Heart right ventricle (tissue), 16 donors: ENCODE results near the gene RBMS3. TPM values are rescaled to one million over a fixed set of nuclear protein-coding genes. Genes with fewer than 3 reads are reported as not detected.

ENCODE experiments used
- ATAC-seq, 8 donors: fragments of 200-7000 bp; cut with Tn5 transposase; one replicate each; pipeline ENCODE4 v1.9.1; 2020; ENCODE audit warnings: mild to moderate bottlenecking in 8 of 8, moderate library complexity in 8 of 8, moderate number of reproducible peaks in 1 of 8
- DNase-seq, 2 donors: peaks; one replicate each; pipeline ENCODE4 v3.0.0-alpha.2; 2020
- H3K27ac ChIP-seq, 10 donors: fragments of 200-600 bp; sonication (generic) in 2 of 10; one replicate each; pipeline versions ENCODE4 v1.5.0 to v1.8.0; 2020 to 2022; ENCODE audit warnings: mild to moderate bottlenecking in 3 of 10
- H3K27me3 ChIP-seq, 7 donors: fragments of 200-600 bp; one replicate each; pipeline ENCODE4 v1.8.0; 2021 to 2022; ENCODE audit warnings: mild to moderate bottlenecking in 2 of 7
- H3K36me3 ChIP-seq, 9 donors: fragments of 200-600 bp; sonication (generic) in 1 of 9; one replicate each; pipeline versions ENCODE4 v1.5.0 to v1.8.0; 2020 to 2022; ENCODE audit warnings: mild to moderate bottlenecking in 2 of 9
- H3K4me1 ChIP-seq, 9 donors: fragments of 200-600 bp; sonication (generic) in 1 of 9; one replicate each; pipeline versions ENCODE4 v1.5.0 to v1.8.0; 2020 to 2022; ENCODE audit warnings: mild to moderate bottlenecking in 4 of 9
- H3K4me3 ChIP-seq, 10 donors: fragments of 200-600 bp; sonication (generic) in 2 of 10; one replicate each; pipeline versions ENCODE4 v1.5.0 to v1.8.0; 2020 to 2022; ENCODE audit warnings: mild to moderate bottlenecking in 7 of 10, moderate library complexity in 2 of 10
- H3K9me3 ChIP-seq, 11 donors: fragments of 200-600 bp in 10 of 11; sonication (generic) in 2 of 11; one replicate each; pipeline versions ENCODE4 v1.5.0 to v1.8.0; 2013 to 2022; ENCODE audit warnings: mild to moderate bottlenecking in 2 of 11, control low read depth in 1 of 11, moderate library complexity in 1 of 11
- CTCF ChIP-seq, 9 donors: fragments of 200-600 bp; sonication (generic) in 2 of 9; IDR thresholded peaks; one replicate each; pipeline versions ENCODE4 v1.5.0 to v1.8.0; 2021 to 2022; ENCODE audit warnings: antibody characterized with exemption in 9 of 9, mild to moderate bottlenecking in 5 of 9, moderate library complexity in 1 of 9
- WGBS, 2 donors: extraction: QIAGEN DNeasy Blood & Tissue Kit; methylation state at CpG; one replicate each; pipeline ENCODE4 v1.1.7; 2013; ENCODE audit warnings: inconsistent platforms in 1 of 2; 5-methylcytosine and 5-hydroxymethylcytosine counted together
- intact Hi-C, 10 donors: fragments of 100-400 bp; cut with DNase I; formaldehyde crosslinking; loops; one replicate each; pipeline versions ENCODE4 v1.11.1 to v1.14.2; 2022
- polyA plus RNA-seq, 2 donors: library from polyadenylated mRNA; stranded (reverse); fragments of 200-250 nt; gene quantifications; one replicate each; pipeline ENCODE4 v1.2.3, GENCODE V29; 2013
- total RNA-seq, 10 donors: library from RNA; stranded (reverse); fragmentation: NEBNext Ultra II Directional in 3 of 10; extraction: Animal tissue kit (Norgen Biotek cat#: 25700) in 3 of 10; gene quantifications; one replicate each; pipeline versions ENCODE4 v1.2.1 to v1.2.4, GENCODE V29; 2021 to 2023
- donor health status: Arrhythmogenic right ventricular cardiomyopathy.
- donor health status: ischemic (EF 13 %, LVEDD 7.1; RV severe dilation, severe dysfunction).
- donor health status: healthy with polysubstance abuse.
- donor health status: DM: no; HTN: yes; CAD: no.
- donor health status: DM: no; HTN: no; CAD: no.
- donor health status: ischemic (EF 25% LVEDD 6.9; RV normal size, moderate dysfunction).
- donor health status: ischemic (EF 25% LVEDD 5.7; RV mildly dilated, moderate dysfunction).
- donor health status: healthy.
- donor health status: DM: yes; HTN: yes; CAD: no.
- donor health status: Ischemic cardiomyopathy.
- donor health status: ischemic (EF 35%, LVEDD 5.7; RV mildly dilated, moderate dysfunction).
- donor health status: nonischemic (EF 11% LVEDD 7.7; RV severe dilation, severe dysfunction).
- donor health status: DM: yes; HTN: yes; CAD: no.
- donor health status: PGD.
- donor health status: ischemic (EF 29% LVEDD 5.4; RV normal size, mild dysfunction).
- donor health status: nonischemic (EF 23%, LVEDD 6.1; RV moderate dilation, normal function).

RBMS3 gene
- total and polyA plus RNA-seq, 12 donors, result 3.2 to 41.1 (median 26.4) TPM

DNA sequence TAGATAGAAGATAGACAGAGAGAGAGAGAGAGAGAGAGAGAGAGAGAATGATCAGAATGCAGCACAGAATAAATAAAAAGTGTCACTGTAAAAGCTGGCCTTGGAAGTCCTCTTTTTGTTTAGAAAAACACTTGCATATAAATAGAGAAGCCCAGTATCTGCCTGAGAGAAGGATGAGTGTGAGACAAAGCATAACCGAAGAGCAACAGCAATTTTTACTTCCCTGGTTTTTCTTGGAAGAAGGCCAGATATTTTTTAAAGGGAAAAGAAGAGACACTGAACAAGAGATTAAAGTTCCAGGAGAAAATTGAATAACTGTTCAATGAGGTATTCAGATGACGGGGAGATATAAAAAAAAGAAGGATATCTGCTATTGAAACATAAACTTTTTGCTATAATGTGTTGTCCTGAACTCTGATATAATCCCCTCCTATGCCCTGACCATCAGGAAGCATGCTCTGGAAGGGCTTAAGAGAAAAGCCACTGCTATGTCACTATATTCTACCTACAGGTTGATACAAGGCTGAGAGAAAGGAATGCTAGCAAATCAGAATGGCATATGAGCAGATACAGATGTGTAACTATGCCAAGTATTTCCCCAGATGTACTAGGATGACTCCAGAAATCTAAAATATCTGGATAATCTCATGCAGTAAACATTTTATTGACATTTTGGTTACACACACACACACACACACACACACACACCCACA is 358.9 kb downstream of the RBMS3 start:
- no peaks in the 10 kb centered on the region for H3K36me3 ChIP-seq
- peak in 1 of 8 donors; percentile 13 for ATAC-seq
- intact Hi-C loops, result loop anchor here in 1 of 10 donors (5.0 kb wide), 1 partner anchor 357 kb away; the partner anchor contains the start of gene RBMS3
- no peaks in the 10 kb centered on the region for H3K27me3 ChIP-seq
- no peak overlapping the region for H3K4me3 ChIP-seq
- no peak for TF ChIP-seq CTCF (IDR thresholded peaks at IDR 0.05)
- H3K9me3 ChIP-seq, result peaks cover 0 to 14% (median 4%) of the 10 kb centered on the region in 11 donors
- 28 to 42% methylated on average over 2 of the region's 2 CpGs for WGBS, 2 donors
- DNase-seq, result no peak
- peaks cover 0 to 73% (median 56%) of the 10 kb centered on the region in 9 donors for H3K4me1 ChIP-seq
- H3K27ac ChIP-seq, result peak overlapping the region in 4 of 10 donors; percentile 25 to 90 (median 38)

GRCh38 chr3:29642393-29643033 is 361.6 kb downstream of the RBMS3 start:
- H3K4me1 ChIP-seq, result peaks cover 2 to 63% (median 42%) of the 10 kb centered on the region in 9 donors
- TF ChIP-seq CTCF (IDR thresholded peaks at IDR 0.05), result no peak
- peak in 1 of 2 donors; percentile 47 for DNase-seq
- H3K4me3 ChIP-seq, result peak overlapping the region in 3 of 10 donors; percentile 6 to 16 (median 12)
- 40 to 61% methylated on average over 5 of the region's 5 CpGs for WGBS, 2 donors
- no peaks in the 10 kb centered on the region for H3K9me3 ChIP-seq
- intact Hi-C loops, result no loop called here
- H3K27me3 ChIP-seq, result no peaks in the 10 kb centered on the region
- H3K36me3 ChIP-seq, result no peaks in the 10 kb centered on the region
- ATAC-seq, result peak; percentile 77 to 95 (median 94)
- H3K27ac ChIP-seq, result peak overlapping the region; percentile 21 to 90 (median 80)

DNA sequence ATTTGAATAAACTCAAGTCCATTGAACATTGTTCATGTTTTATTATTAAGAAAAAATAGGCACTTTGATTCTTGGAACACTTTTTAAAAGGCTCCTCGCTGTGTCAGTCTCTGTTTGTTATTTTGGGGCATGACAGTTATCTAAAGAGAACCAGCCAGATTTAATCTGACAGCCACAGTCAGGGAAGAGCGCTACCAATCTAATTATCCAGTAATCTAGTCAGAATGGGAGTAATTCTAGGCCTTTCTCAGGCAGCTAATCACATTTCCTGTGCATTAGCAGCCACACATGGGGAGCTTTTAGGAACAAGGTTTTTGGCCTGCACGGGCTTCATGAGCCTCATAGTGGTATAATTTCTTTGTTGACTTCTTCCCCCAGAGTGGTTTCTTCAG is 362.2 kb downstream of the RBMS3 start:
- TF ChIP-seq CTCF (IDR thresholded peaks at IDR 0.05), result no peak
- H3K4me3 ChIP-seq, result no peak overlapping the region
- no peaks in the 10 kb centered on the region for H3K27me3 ChIP-seq
- no peaks in the 10 kb centered on the region for H3K9me3 ChIP-seq
- peak overlapping the region; percentile 21 to 90 (median 80) for H3K27ac ChIP-seq
- ATAC-seq, result peak in 1 of 8 donors; percentile 30
- H3K36me3 ChIP-seq, result no peaks in the 10 kb centered on the region
- DNase-seq, result no peak
- WGBS, 2 donors, result 60 to 71% methylated on average over 3 of the region's 3 CpGs
- peaks cover 2 to 59% (median 37%) of the 10 kb centered on the region in 9 donors for H3K4me1 ChIP-seq
- intact Hi-C loops, result no loop called here

GRCh38 chr3:29644261-29644660 is 363.4 kb downstream of the RBMS3 start:
- 61 to 62% methylated on average over 6 of the region's 6 CpGs for WGBS, 2 donors
- peak in 1 of 9 donors; percentile 14 for TF ChIP-seq CTCF (IDR thresholded peaks at IDR 0.05)
- H3K9me3 ChIP-seq, result no peaks in the 10 kb centered on the region
- ATAC-seq (peak in 5 of 8 donors; percentile 34 to 56 (median 47)), DNase-seq (no peak)
- intact Hi-C loops, result no loop called here
- no peak overlapping the region for H3K4me3 ChIP-seq
- H3K36me3 ChIP-seq, result no peaks in the 10 kb centered on the region
- H3K27me3 ChIP-seq, result no peaks in the 10 kb centered on the region
- H3K27ac ChIP-seq, result peak overlapping the region in 6 of 10 donors; percentile 12 to 90 (median 81)
- H3K4me1 ChIP-seq, result peaks cover 2 to 55% (median 30%) of the 10 kb centered on the region in 9 donors
